Measurements from ENCODE around the gene ORC1. TPM values are rescaled to one million over a fixed set of nuclear protein-coding genes. Genes with fewer than 3 reads are reported as not detected.

ORC1 gene
- total RNA-seq, 1 experiment from 2014 or later, result 25.6 TPM

- H3K9ac ChIP-seq (ENCODE audit: low read length), result no peak overlapping the region
- no peaks in the 10 kb centered on the region for H4K20me1 ChIP-seq (ENCODE audit: insufficient read depth)
- H2AFZ ChIP-seq (ENCODE audit: low read depth, low read length, poor library complexity, severe bottlenecking), result no peak overlapping the region
- no peaks in the 10 kb centered on the region for H3K9me2 ChIP-seq (ENCODE audit: insufficient read depth)
- intact Hi-C loops (cut with micrococcal nuclease), result no loop called here
- DNase-seq (ENCODE audit: low read depth, low spot score) (no peak), ATAC-seq (no peak)
- no peaks in the 10 kb centered on the region for H3K27me3 ChIP-seq (ENCODE audit: insufficient read depth, low read length)
- H3K4me2 ChIP-seq (ENCODE audit: low read length), result no peak overlapping the region
- H3K9me3 ChIP-seq (ENCODE audit: control insufficient read depth in 1 of 2, insufficient read depth in 1 of 2, low read depth in 1 of 2, low read length in 2 of 2), result no peaks in the 10 kb centered on the region
- ChIA-PET RAD21 (ENCODE audit: low non-redundant PET in 1 of 2, low total read pairs in 2 of 2, uncharacterized antibody in 2 of 2, unreplicated experiment in 2 of 2) (no interaction called here), CTCF (no interaction called here), POLR2A (no interaction called here)
- H3K36me3 ChIP-seq (ENCODE audit: control insufficient read depth in 1 of 2, insufficient read depth in 2 of 2, low read length in 2 of 2), result peaks cover 14 to 41% of the 10 kb centered on the region in 2 experiments
- H3K27ac ChIP-seq (ENCODE audit: low read depth, low read length), result no peak overlapping the region
- peaks cover 62% of the 10 kb centered on the region for H3K79me2 ChIP-seq (ENCODE audit: insufficient read depth, low read length)
- TF ChIP-seq CEBPB (IDR thresholded peaks at IDR 0.05; ENCODE audit: low read depth) (no peak), TCF7L2 (IDR thresholded peaks at IDR 0.05; ENCODE audit: borderline replicate concordance, extremely low read depth, insufficient read depth, insufficient read length) (no peak), POLR2A (IDR thresholded peaks at IDR 0.05; ENCODE audit: borderline replicate concordance, extremely low read depth, insufficient read depth, insufficient read length) (no peak), EZH2 (IDR thresholded peaks at IDR 0.05) (no peak), FOSL1 (IDR thresholded peaks at IDR 0.05; ENCODE audit: low read depth) (no peak), EZH2phosphoT487 (IDR thresholded peaks at IDR 0.05; ENCODE audit: borderline replicate concordance) (no peak), CBX3 (IDR thresholded peaks at IDR 0.05; ENCODE audit: low read depth) (no peak), SP1 (IDR thresholded peaks at IDR 0.05; ENCODE audit: low read depth) (no peak), EGR1 (IDR thresholded peaks at IDR 0.05; ENCODE audit: low read depth) (no peak), YY1 (IDR thresholded peaks at IDR 0.05; ENCODE audit: extremely low read depth, insufficient replicate concordance, low read depth, low read length) (no peak), ATF3 (IDR thresholded peaks at IDR 0.05) (no peak), REST (IDR thresholded peaks at IDR 0.05; ENCODE audit: low read depth) (no peak), JUND (IDR thresholded peaks at IDR 0.05) (no peak), ELF1 (IDR thresholded peaks at IDR 0.05; ENCODE audit: borderline replicate concordance, low read depth) (no peak), SRF (IDR thresholded peaks at IDR 0.05; ENCODE audit: low read depth) (no peak)
- TF ChIP-seq, protein P1, sequence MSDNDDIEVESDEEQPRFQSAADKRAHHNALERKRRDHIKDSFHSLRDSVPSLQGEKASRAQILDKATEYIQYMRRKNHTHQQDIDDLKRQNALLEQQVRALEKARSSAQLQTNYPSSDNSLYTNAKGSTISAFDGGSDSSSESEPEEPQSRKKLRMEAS (IDR thresholded peaks at IDR 0.05), result no peak
- TF ChIP-seq, protein P2, sequence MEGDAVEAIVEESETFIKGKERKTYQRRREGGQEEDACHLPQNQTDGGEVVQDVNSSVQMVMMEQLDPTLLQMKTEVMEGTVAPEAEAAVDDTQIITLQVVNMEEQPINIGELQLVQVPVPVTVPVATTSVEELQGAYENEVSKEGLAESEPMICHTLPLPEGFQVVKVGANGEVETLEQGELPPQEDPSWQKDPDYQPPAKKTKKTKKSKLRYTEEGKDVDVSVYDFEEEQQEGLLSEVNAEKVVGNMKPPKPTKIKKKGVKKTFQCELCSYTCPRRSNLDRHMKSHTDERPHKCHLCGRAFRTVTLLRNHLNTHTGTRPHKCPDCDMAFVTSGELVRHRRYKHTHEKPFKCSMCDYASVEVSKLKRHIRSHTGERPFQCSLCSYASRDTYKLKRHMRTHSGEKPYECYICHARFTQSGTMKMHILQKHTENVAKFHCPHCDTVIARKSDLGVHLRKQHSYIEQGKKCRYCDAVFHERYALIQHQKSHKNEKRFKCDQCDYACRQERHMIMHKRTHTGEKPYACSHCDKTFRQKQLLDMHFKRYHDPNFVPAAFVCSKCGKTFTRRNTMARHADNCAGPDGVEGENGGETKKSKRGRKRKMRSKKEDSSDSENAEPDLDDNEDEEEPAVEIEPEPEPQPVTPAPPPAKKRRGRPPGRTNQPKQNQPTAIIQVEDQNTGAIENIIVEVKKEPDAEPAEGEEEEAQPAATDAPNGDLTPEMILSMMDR (IDR thresholded peaks at IDR 0.05 in 2 of 3, conservative IDR thresholded peaks at IDR 0.05 in 1 of 3; ENCODE audit: borderline replicate concordance in 1 of 3, insufficient read depth in 1 of 3, low read depth in 2 of 3, low read length in 2 of 3), result no peak
- BruUV-seq (replicated peaks), result no TSS peak
- no peak overlapping the region for H3K4me3 ChIP-seq (replicated peaks in 1 of 2; ENCODE audit: low read depth in 1 of 2, low read length in 2 of 2)
- peaks cover 0 to 6% of the 10 kb centered on the region in 2 experiments; a peak in 2 of 4 replicates for H3K4me1 ChIP-seq (ENCODE audit: control insufficient read depth in 1 of 2, insufficient read depth in 2 of 2, low read length in 2 of 2)
Measured at GRCh38 chr1:52400131-52400530, 4.1 kb downstream of the ORC1 start.

Data from HCT116 (cell line).